ENCODE measurements around the gene MGAM2. TPM values are rescaled to one million over a fixed set of nuclear protein-coding genes. Genes with fewer than 3 reads are reported as not detected.

Gene MGAM2
- total and polyA plus RNA-seq, 2 donors (not counting 1 experiment from before 2014, with no cell fraction given), result not detected

GRCh38 chr7:142114207-142114606 is 2.7 kb downstream of the MGAM2 start:
- H3K9ac ChIP-seq (ENCODE audit: low read length), result no peak overlapping the region
- H3K4me3 Mint-ChIP-seq, result no peak overlapping the region
- H3K27me3 Mint-ChIP-seq, result no peaks in the 10 kb centered on the region
- H3K9me3 ChIP-seq (ENCODE audit: control extremely low read depth in 1 of 3, control insufficient read depth in 2 of 3, insufficient read depth in 1 of 3, low read length in 2 of 3), result no peaks in the 10 kb centered on the region
- H3K27ac Mint-ChIP-seq, result no peak overlapping the region
- no peaks in the 10 kb centered on the region for H4K20me1 ChIP-seq (ENCODE audit: control insufficient read depth, insufficient read depth, low read length, poor library complexity, severe bottlenecking)
- POLR2A ChIA-PET, result no interaction called here
- H3K79me2 ChIP-seq (ENCODE audit: control insufficient read depth, insufficient read depth, low read length), result no peaks in the 10 kb centered on the region
- intact Hi-C loops (cut with micrococcal nuclease), result no loop called here
- no peaks in the 10 kb centered on the region for H3K36me3 ChIP-seq (replicated peaks in 1 of 2; ENCODE audit: control extremely low read depth in 1 of 2, control insufficient read depth in 1 of 2, extremely low read depth in 1 of 2, insufficient read depth in 2 of 2, low read length in 1 of 2)
- no peak for ATAC-seq (ENCODE audit: low read depth)
- H3K27ac ChIP-seq (ENCODE audit: low read length in 2 of 2), result no peak overlapping the region
- TF ChIP-seq EZH2 (IDR thresholded peaks at IDR 0.05; ENCODE audit: borderline replicate concordance, insufficient read depth, low read depth, low read length, poor library complexity, severe bottlenecking) (no peak), CTCF (IDR thresholded peaks at IDR 0.05) (no peak)
- H3K9me3 Mint-ChIP-seq (ENCODE audit: insufficient read depth), result no peaks in the 10 kb centered on the region
- no peaks in the 10 kb centered on the region for H3K4me1 ChIP-seq (ENCODE audit: control insufficient read depth in 2 of 2, insufficient read depth in 2 of 2, low read length in 2 of 2)
- CTCF ChIA-PET, result no interaction called here
- no peak overlapping the region for H3K4me2 ChIP-seq (replicated peaks; ENCODE audit: low read depth, low read length, poor library complexity, severe bottlenecking)
- no peak for DNase-seq
- no peak overlapping the region for H2AFZ ChIP-seq (ENCODE audit: insufficient read depth, low read depth, low read length, poor library complexity, severe bottlenecking)
- H3K4me1 Mint-ChIP-seq, result no peaks in the 10 kb centered on the region
- 83% methylated on average over 1 of the region's 3 CpGs for WGBS (ENCODE audit: insufficient coverage)
- H3K27me3 ChIP-seq (replicated peaks in 1 of 4; ENCODE audit: control extremely low read depth in 1 of 4, control insufficient read depth in 3 of 4, insufficient read depth in 4 of 4, low read length in 3 of 4), result no peaks in the 10 kb centered on the region
- no peak overlapping the region for H3K4me3 ChIP-seq (ENCODE audit: control extremely low read depth in 1 of 5, extremely low read depth in 1 of 5, insufficient read depth in 1 of 5, low read depth in 2 of 5, low read length in 4 of 5)

GRCh38 chr7:142120524-142120923 is 9.0 kb downstream of the MGAM2 start:
- POLR2A ChIA-PET, result no interaction called here

More at GRCh38 chr7:142120524-142120923, 9.0 kb downstream of the MGAM2 start:
- 95% methylated on average over 3 of the region's 4 CpGs for WGBS (ENCODE audit: insufficient coverage)
- no peaks in the 10 kb centered on the region for H3K36me3 ChIP-seq (replicated peaks in 1 of 2; ENCODE audit: control extremely low read depth in 1 of 2, control insufficient read depth in 1 of 2, extremely low read depth in 1 of 2, insufficient read depth in 2 of 2, low read length in 1 of 2)
- CTCF ChIA-PET, result no interaction called here
- no peak overlapping the region for H2AFZ ChIP-seq (ENCODE audit: insufficient read depth, low read depth, low read length, poor library complexity, severe bottlenecking)
- H3K27me3 Mint-ChIP-seq, result no peaks in the 10 kb centered on the region
- H3K27me3 ChIP-seq (replicated peaks in 1 of 4; ENCODE audit: control extremely low read depth in 1 of 4, control insufficient read depth in 3 of 4, insufficient read depth in 4 of 4, low read length in 3 of 4), result no peaks in the 10 kb centered on the region
- H3K27ac Mint-ChIP-seq, result no peak overlapping the region
- no peaks in the 10 kb centered on the region for H3K4me1 ChIP-seq (ENCODE audit: control insufficient read depth in 2 of 2, insufficient read depth in 2 of 2, low read length in 2 of 2)
- no peak overlapping the region for H3K4me2 ChIP-seq (replicated peaks; ENCODE audit: low read depth, low read length, poor library complexity, severe bottlenecking)
- TF ChIP-seq EZH2 (IDR thresholded peaks at IDR 0.05; ENCODE audit: borderline replicate concordance, insufficient read depth, low read depth, low read length, poor library complexity, severe bottlenecking), result no peak
- TF ChIP-seq CTCF (IDR thresholded peaks at IDR 0.05), result no peak
- H3K9ac ChIP-seq (ENCODE audit: low read length), result no peak overlapping the region
- intact Hi-C loops (cut with micrococcal nuclease), result no loop called here
- no peaks in the 10 kb centered on the region for H3K79me2 ChIP-seq (ENCODE audit: control insufficient read depth, insufficient read depth, low read length)
- no peaks in the 10 kb centered on the region for H4K20me1 ChIP-seq (ENCODE audit: control insufficient read depth, insufficient read depth, low read length, poor library complexity, severe bottlenecking)
- no peak overlapping the region for H3K27ac ChIP-seq (ENCODE audit: low read length in 2 of 2)
- H3K9me3 Mint-ChIP-seq (ENCODE audit: insufficient read depth), result no peaks in the 10 kb centered on the region
- H3K4me3 ChIP-seq (ENCODE audit: control extremely low read depth in 1 of 5, extremely low read depth in 1 of 5, insufficient read depth in 1 of 5, low read depth in 2 of 5, low read length in 4 of 5), result no peak overlapping the region
- DNase-seq (no peak), ATAC-seq (ENCODE audit: low read depth) (no peak)
- no peaks in the 10 kb centered on the region for H3K9me3 ChIP-seq (ENCODE audit: control extremely low read depth in 1 of 3, control insufficient read depth in 2 of 3, insufficient read depth in 1 of 3, low read length in 2 of 3)
- H3K4me3 Mint-ChIP-seq, result no peak overlapping the region
- H3K4me1 Mint-ChIP-seq, result no peaks in the 10 kb centered on the region
